ENCODE measurements around the gene LRP2. TPM values are rescaled to one million over a fixed set of nuclear protein-coding genes. Genes with fewer than 3 reads are reported as not detected.

The LRP2 gene
- total and polyA plus RNA-seq, 2 of the 8 experiments (the other 6 are each of a cell fraction or from before 2014, with no cell fraction given), result 2.0 to 2.9 TPM

GRCh38 chr2:169129703-169130243 is 232.6 kb downstream of the LRP2 start (continued):
- TF ChIP-seq CHD7 (IDR thresholded peaks at IDR 0.05; ENCODE audit: insufficient replicate concordance, low read length), result no peak

All from H1 (cell line).